Caco-2 (cell line): Measurements from ENCODE around the gene CYP11A1. TPM values are rescaled to one million over a fixed set of nuclear protein-coding genes. Genes with fewer than 3 reads are reported as not detected.

ENCODE experiments used
- BruUV-seq: library from RNA; stranded (reverse); fragments of 400-500 nt; replicated peaks from 2 replicates; lab custom pipeline; 2021; lab: Mats Ljungman, UMichigan
- CTCF ChIA-PET: fragments of 300-600 bp; sonication (Branson Sonifier 250); formaldehyde crosslinking; loops from one replicate; lab custom pipeline; 2022; ENCODE audit warnings: antibody characterized with exemption; lab: Charles Lee
- POLR2A ChIA-PET: fragments of 300-600 bp; sonication (Branson Sonifier 250); formaldehyde crosslinking; loops from one replicate; lab custom pipeline; 2022; ENCODE audit warnings: antibody characterized with exemption; lab: Charles Lee
- DNase-seq, 2 experiments: peaks; one replicate each; pipeline versions ENCODE4 v3.0.0 to v3.0.0-alpha.2; 2020 to 2022
- H3K27me3 ChIP-seq: replicated peaks from 2 replicates; pipeline ENCODE4 v1.6.0; 2011; ENCODE audit warnings: low read length; ENCODE audit not compliant: control insufficient read depth, insufficient read depth
- H3K36me3 ChIP-seq: 2 replicates; pipeline ENCODE4 v1.5.1; 2011; ENCODE audit warnings: low read length; ENCODE audit not compliant: control insufficient read depth, insufficient read depth
- H3K4me1 ChIP-seq: fragments of 250-450 bp; sonication (Bioruptor Pico); 2 replicates; pipeline ENCODE4 v1.5.1; 2020; ENCODE audit warnings: mild to moderate bottlenecking
- H3K4me3 ChIP-seq: 2 replicates; pipeline ENCODE4 v1.5.1; 2011; ENCODE audit warnings: low read depth, mild to moderate bottlenecking, control low read depth, low read length
- H3K9me3 ChIP-seq: fragments of 250-450 bp; sonication (Bioruptor Pico); 2 replicates; pipeline ENCODE4 v1.5.1; 2020; ENCODE audit warnings: mild to moderate bottlenecking, moderate library complexity
- H3K27ac Mint-ChIP-seq: one replicate; pipeline ENCODE4 v1.8.0; 2022; ENCODE audit warnings: mixed read lengths; ENCODE audit not compliant: unreplicated experiment
- H3K27me3 Mint-ChIP-seq: one replicate; pipeline ENCODE4 v1.8.0; 2022; ENCODE audit warnings: mixed read lengths; ENCODE audit not compliant: insufficient read depth, unreplicated experiment
- H3K36me3 Mint-ChIP-seq: one replicate; pipeline ENCODE4 v1.8.0; 2022; ENCODE audit warnings: mild to moderate bottlenecking, mixed read lengths; ENCODE audit not compliant: insufficient read depth, unreplicated experiment
- H3K4me1 Mint-ChIP-seq: one replicate; pipeline ENCODE4 v1.8.0; 2022; ENCODE audit warnings: low read depth, mixed read lengths; ENCODE audit not compliant: unreplicated experiment
- H3K4me3 Mint-ChIP-seq: one replicate; pipeline ENCODE4 v1.8.0; 2022; ENCODE audit warnings: mild to moderate bottlenecking, moderate library complexity, mixed read lengths; ENCODE audit not compliant: unreplicated experiment
- H3K9me3 Mint-ChIP-seq: one replicate; pipeline ENCODE4 v1.8.0; 2022; ENCODE audit warnings: mixed read lengths; ENCODE audit not compliant: unreplicated experiment
- intact Hi-C: fragments of 100-400 bp; cut with micrococcal nuclease; formaldehyde crosslinking; loops from one replicate; pipeline ENCODE4 v1.10.0; 2022; ENCODE audit not compliant: unreplicated experiment
- total RNA-seq: library from RNA; stranded (reverse); gene quantifications from 2 replicates; pipeline ENCODE4 v1.2.3, GENCODE V29; 2022
- TF ChIP-seq, protein P1 (sequence below), 2 experiments: fragments of 200-600 bp in 1 of 2; IDR thresholded peaks; 1 replicate in 1 of 2; 2 replicates in 1 of 2; pipeline versions ENCODE4 v1.5.1 to v1.8.0; 2011 to 2022; ENCODE audit warnings: antibody characterized with exemption in 1 of 2, control low read depth in 1 of 2, inconsistent platforms in 1 of 2, low read depth in 1 of 2, low read length in 1 of 2, mild to moderate bottlenecking in 1 of 2, moderate library complexity in 1 of 2; ENCODE audit not compliant: insufficient read depth in 1 of 2, severe bottlenecking in 1 of 2, unreplicated experiment in 1 of 2

Gene CYP11A1
- total RNA-seq, 1 experiment from 2014 or later: not detected

DNA sequence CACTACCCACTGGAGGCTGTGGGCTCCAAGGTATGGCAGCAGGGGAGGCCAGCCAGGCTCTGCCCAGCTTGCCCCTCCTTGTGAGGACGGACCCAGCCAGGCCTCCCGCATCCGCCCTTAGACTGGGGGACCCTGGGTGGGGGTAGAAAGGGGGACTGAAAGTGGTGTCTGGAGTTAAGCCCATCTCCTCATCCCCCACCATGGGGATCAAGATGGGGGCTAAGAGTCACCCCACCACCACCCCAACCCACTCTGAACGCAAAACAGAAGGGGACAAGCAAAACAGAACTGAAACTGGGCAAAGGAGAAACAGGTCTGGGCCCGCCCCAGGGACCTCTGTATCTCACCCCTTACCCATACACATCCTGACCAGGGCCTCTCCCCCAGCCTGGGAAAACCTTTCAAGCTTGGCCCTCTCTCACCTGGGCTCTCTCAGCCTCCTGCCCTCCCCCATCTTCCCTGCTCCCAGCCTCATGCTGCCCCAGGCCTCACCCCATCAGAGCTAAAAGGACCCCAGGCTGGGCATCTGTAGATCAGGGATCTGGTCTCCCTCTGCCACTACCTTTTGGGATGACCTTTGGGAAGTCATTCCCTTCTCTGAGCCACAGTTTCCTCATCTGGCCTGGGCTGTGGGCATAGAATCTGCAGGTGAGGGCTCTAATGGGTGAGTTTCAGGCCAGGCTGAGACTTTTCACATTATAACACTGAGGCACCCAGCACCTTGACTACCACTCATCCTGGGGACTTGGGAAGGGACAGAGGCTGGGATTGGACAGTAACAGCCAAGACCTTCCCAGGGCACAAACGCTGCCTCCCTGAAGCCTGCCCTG is 30.0 kb upstream of the CYP11A1 start:
- TSS peak; percentile 76 for BruUV-seq

DNA sequence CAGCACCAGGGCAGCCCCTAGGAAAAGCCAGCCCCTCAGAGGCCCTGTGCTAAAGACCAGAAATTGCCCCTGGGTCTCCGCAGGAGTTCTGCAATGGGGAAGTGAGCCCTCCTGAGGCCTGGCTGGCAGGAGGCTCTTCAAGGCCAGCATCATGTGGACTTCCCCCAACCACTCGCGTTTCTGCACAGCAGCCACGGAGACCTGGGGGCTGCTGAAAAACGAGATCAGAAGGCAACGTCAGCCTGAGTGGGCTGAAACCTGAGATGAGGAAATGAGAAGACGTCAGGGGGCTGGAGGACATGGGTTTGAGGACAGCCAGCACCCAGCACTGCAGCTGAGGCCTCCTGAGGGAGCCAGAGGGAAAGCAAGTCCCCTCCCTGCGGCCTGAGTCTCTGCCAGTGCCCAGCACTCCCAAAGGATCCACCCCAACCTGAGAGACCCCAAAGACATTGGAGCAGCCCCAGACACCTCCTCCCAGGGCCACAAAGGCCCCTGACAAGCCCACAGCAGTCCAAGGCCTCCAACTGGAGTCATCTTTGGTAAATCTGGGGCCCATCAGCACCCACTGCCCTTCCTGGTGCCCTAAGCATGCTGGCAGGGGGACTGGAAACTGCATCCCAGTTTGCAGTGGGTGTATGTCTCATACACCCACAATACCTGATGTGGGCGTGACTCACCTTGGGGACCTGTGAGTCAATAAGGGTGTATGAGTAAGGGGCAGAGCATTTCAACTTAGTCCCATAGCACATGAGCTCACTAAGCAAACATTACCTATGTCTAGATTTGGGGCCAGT is 29.2 kb upstream of the CYP11A1 start:
- Histone ChIP-seq H3K4me3 (no peak overlapping the region), H3K9me3 (no peaks in the 10 kb centered on the region), H3K27me3 (no peaks in the 10 kb centered on the region), H3K4me1 (peaks cover 52% of the 10 kb centered on the region), H3K36me3 (no peaks in the 10 kb centered on the region)
- BruUV-seq: TSS peak; percentile 91
- Mint-ChIP-seq H3K4me1 (peaks cover 73% of the 10 kb centered on the region), H3K27ac (peak overlapping the region; percentile 77), H3K36me3 (no peaks in the 10 kb centered on the region), H3K9me3 (no peaks in the 10 kb centered on the region), H3K4me3 (peak overlapping the region; percentile 6), H3K27me3 (no peaks in the 10 kb centered on the region)
- ChIA-PET POLR2A (interaction anchor here (0.6 to 1.0 kb wide), 2 partner anchors 47 to 144 kb away, joined by 3 to 4 read pairs; partner anchors contain the start of gene ARID3B), CTCF (interaction anchor here (0.6 to 1.5 kb wide), 3 partner anchors 14 to 42 kb away, joined by 3 to 6 read pairs (median 4); no protein-coding TSS in a partner anchor)
- TF ChIP-seq, protein P1, sequence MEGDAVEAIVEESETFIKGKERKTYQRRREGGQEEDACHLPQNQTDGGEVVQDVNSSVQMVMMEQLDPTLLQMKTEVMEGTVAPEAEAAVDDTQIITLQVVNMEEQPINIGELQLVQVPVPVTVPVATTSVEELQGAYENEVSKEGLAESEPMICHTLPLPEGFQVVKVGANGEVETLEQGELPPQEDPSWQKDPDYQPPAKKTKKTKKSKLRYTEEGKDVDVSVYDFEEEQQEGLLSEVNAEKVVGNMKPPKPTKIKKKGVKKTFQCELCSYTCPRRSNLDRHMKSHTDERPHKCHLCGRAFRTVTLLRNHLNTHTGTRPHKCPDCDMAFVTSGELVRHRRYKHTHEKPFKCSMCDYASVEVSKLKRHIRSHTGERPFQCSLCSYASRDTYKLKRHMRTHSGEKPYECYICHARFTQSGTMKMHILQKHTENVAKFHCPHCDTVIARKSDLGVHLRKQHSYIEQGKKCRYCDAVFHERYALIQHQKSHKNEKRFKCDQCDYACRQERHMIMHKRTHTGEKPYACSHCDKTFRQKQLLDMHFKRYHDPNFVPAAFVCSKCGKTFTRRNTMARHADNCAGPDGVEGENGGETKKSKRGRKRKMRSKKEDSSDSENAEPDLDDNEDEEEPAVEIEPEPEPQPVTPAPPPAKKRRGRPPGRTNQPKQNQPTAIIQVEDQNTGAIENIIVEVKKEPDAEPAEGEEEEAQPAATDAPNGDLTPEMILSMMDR (IDR thresholded peaks at IDR 0.05; ENCODE audit: insufficient read depth in 1 of 2, low read depth in 1 of 2, low read length in 1 of 2, severe bottlenecking in 1 of 2, unreplicated experiment in 1 of 2): no peak
- DNase-seq: peak; percentile 68 to 84
- intact Hi-C loops: loop anchor here (1.0 kb wide), 1 partner anchor 7 kb away; no protein-coding TSS in a partner anchor

More for the DNA sequence above, 30.0 kb upstream of the CYP11A1 start:
- Mint-ChIP-seq H3K27ac (peak overlapping the region; percentile 77), H3K4me3 (no peak overlapping the region), H3K9me3 (no peaks in the 10 kb centered on the region), H3K27me3 (no peaks in the 10 kb centered on the region), H3K4me1 (peaks cover 69% of the 10 kb centered on the region), H3K36me3 (no peaks in the 10 kb centered on the region)
- POLR2A ChIA-PET: interaction anchor here (0.6 to 1.0 kb wide), 2 partner anchors 46 to 143 kb away, joined by 3 to 4 read pairs; partner anchors contain the start of gene ARID3B
- Histone ChIP-seq H3K9me3 (no peaks in the 10 kb centered on the region), H3K4me3 (no peak overlapping the region), H3K4me1 (peaks cover 52% of the 10 kb centered on the region), H3K27me3 (no peaks in the 10 kb centered on the region), H3K36me3 (no peaks in the 10 kb centered on the region)
- TF ChIP-seq, protein P1 (IDR thresholded peaks at IDR 0.05; ENCODE audit: insufficient read depth in 1 of 2, low read depth in 1 of 2, low read length in 1 of 2, severe bottlenecking in 1 of 2, unreplicated experiment in 1 of 2): no peak
- CTCF ChIA-PET: interaction anchor here (0.6 to 1.5 kb wide), 2 partner anchors 15 to 41 kb away, joined by 4 to 6 read pairs; no protein-coding TSS in a partner anchor
- no peak for DNase-seq
- intact Hi-C loops: loop anchor here (1.0 kb wide), 1 partner anchor 8 kb away; no protein-coding TSS in a partner anchor

DNA sequence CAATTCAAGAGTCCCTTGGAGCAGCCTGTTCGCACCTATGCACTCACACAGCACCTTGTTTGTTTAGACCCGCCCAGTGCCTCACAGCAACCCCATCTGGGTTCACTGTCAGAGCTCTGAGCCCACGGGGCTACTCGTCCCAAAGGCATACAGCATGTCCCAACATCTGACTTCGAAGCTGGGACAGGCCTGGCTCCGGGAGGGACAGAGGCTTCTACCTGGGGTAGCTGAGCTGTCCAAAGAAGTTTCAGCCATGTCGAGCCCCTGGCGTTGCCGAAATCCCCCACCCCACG is 28.6 kb upstream of the CYP11A1 start:
- no peak for DNase-seq
- TF ChIP-seq, protein P1 (IDR thresholded peaks at IDR 0.05; ENCODE audit: insufficient read depth in 1 of 2, low read depth in 1 of 2, low read length in 1 of 2, severe bottlenecking in 1 of 2, unreplicated experiment in 1 of 2): no peak
- no peaks in the 10 kb centered on the region for H3K9me3 Mint-ChIP-seq
- H3K27ac Mint-ChIP-seq: peak overlapping the region; percentile 77
- H3K4me3 ChIP-seq: no peak overlapping the region
- ChIA-PET CTCF (interaction anchor here (0.6 to 1.5 kb wide), 3 partner anchors 14 to 47 kb away, joined by 3 to 4 read pairs (median 3); no protein-coding TSS in a partner anchor), POLR2A (no interaction called here)
- no peaks in the 10 kb centered on the region for H3K27me3 Mint-ChIP-seq
- H3K4me1 ChIP-seq: peaks cover 56% of the 10 kb centered on the region
- no peaks in the 10 kb centered on the region for H3K27me3 ChIP-seq
- no peaks in the 10 kb centered on the region for H3K9me3 ChIP-seq
- H3K36me3 ChIP-seq: no peaks in the 10 kb centered on the region
- peak overlapping the region; percentile 6 for H3K4me3 Mint-ChIP-seq
- H3K4me1 Mint-ChIP-seq: peaks cover 71% of the 10 kb centered on the region
- intact Hi-C loops: no loop called here
- H3K36me3 Mint-ChIP-seq: no peaks in the 10 kb centered on the region
- no TSS peak for BruUV-seq
